Endothelial cell of umbilical vein (primary cell): ENCODE results near the gene AIF1. TPM values are rescaled to one million over a fixed set of nuclear protein-coding genes. Genes with fewer than 3 reads are reported as not detected.

Experiments
- BruUV-seq: library from RNA; stranded (reverse); fragments of 400-500 nt; replicated peaks from 2 replicates; lab custom pipeline; 2021; lab: Mats Ljungman, UMichigan
- CTCF ChIA-PET: fragments of 300-600, 350-600 bp; sonication (Branson Sonifier 250); formaldehyde crosslinking; loops from one replicate; lab custom pipeline; 2021; ENCODE audit warnings: antibody characterized with exemption, inconsistent platforms; lab: Charles Lee
- POLR2A ChIA-PET: fragments of 300-600, 350-600 bp; sonication (Branson Sonifier 250); formaldehyde crosslinking; loops from one replicate; lab custom pipeline; 2021; ENCODE audit warnings: antibody characterized with exemption, inconsistent platforms; lab: Charles Lee
- DNase-seq: peaks from one replicate; pipeline ENCODE4 v3.0.0-alpha.2; 2011; ENCODE audit warnings: low read depth, low spot score
- FAIRE-seq: peaks from 2 replicates; lab custom pipeline; 2011; peaks lifted over from hg19 to GRCh38; lab: Jason Lieb, UNC
- H2AFZ ChIP-seq: 2 replicates; pipeline ENCODE4 v1.6.0; 2012; ENCODE audit warnings: low read depth, low read length, control low read depth, inconsistent platforms
- H3K27ac ChIP-seq: 2 replicates; pipeline ENCODE4 v1.5.1; 2011; ENCODE audit warnings: low read depth, mild to moderate bottlenecking, control low read depth, low read length, moderate library complexity; ENCODE audit not compliant: insufficient read depth
- H3K27me3 ChIP-seq, 2 experiments: 2 replicates each; pipeline versions ENCODE4 v1.6.0 to v1.6.1; 2011; ENCODE audit warnings: low read length in 2 of 2, mixed read lengths in 1 of 2; ENCODE audit not compliant: control insufficient read depth in 2 of 2, insufficient read depth in 2 of 2
- H3K36me3 ChIP-seq, 2 experiments: 2 replicates in 1 of 2; 3 replicates in 1 of 2; pipeline ENCODE4 v1.5.1; 2011; ENCODE audit warnings: low read length in 2 of 2, mild to moderate bottlenecking in 1 of 2, moderate library complexity in 1 of 2; ENCODE audit not compliant: control insufficient read depth in 2 of 2, insufficient read depth in 2 of 2; ENCODE audit errors: extremely low read depth in 1 of 2
- H3K4me1 ChIP-seq: 3 replicates; pipeline ENCODE4 v1.5.1; 2011; ENCODE audit warnings: mild to moderate bottlenecking, low read length; ENCODE audit not compliant: control insufficient read depth, insufficient read depth; ENCODE audit errors: extremely low read depth
- H3K4me2 ChIP-seq: 2 replicates; pipeline ENCODE4 v1.6.1; 2011; ENCODE audit warnings: low read length, control low read depth, mixed read lengths; ENCODE audit not compliant: insufficient read depth
- H3K4me3 ChIP-seq, 3 experiments: fragments of 200-600 bp in 1 of 3; sonication (generic), shearing (Covaris generic) in 1 of 3; replicated peaks in 1 of 3; 2 replicates each; pipeline ENCODE4 v1.5.1; 2011 to 2016; ENCODE audit warnings: control low read depth in 3 of 3, low read length in 3 of 3, mild to moderate bottlenecking in 2 of 3, inconsistent platforms in 1 of 3, low read depth in 1 of 3, moderate library complexity in 1 of 3; ENCODE audit not compliant: insufficient read depth in 1 of 3
- H3K79me2 ChIP-seq: 2 replicates; pipeline ENCODE4 v1.6.0; 2012; ENCODE audit warnings: low read length, inconsistent platforms; ENCODE audit not compliant: control insufficient read depth, insufficient read depth
- H3K9ac ChIP-seq: replicated peaks from 2 replicates; pipeline ENCODE3; 2011; ENCODE audit warnings: low read length, control low read depth; ENCODE audit not compliant: insufficient read depth; ENCODE audit errors: extremely low read depth
- H3K9me1 ChIP-seq: replicated peaks from 3 replicates; pipeline ENCODE4 v1.6.0; 2011; ENCODE audit warnings: mild to moderate bottlenecking, low read length; ENCODE audit not compliant: control insufficient read depth, insufficient read depth; ENCODE audit errors: extremely low read depth
- H3K9me3 ChIP-seq: replicated peaks from 2 replicates; pipeline ENCODE4 v1.5.1; 2012; ENCODE audit warnings: low read length, inconsistent platforms; ENCODE audit not compliant: control insufficient read depth, insufficient read depth
- H4K20me1 ChIP-seq: replicated peaks from 2 replicates; pipeline ENCODE3; 2011; ENCODE audit warnings: mild to moderate bottlenecking, low read length; ENCODE audit not compliant: control insufficient read depth, insufficient read depth; ENCODE audit errors: extremely low read depth
- EZH2 ChIP-seq: IDR thresholded peaks from 2 replicates; pipeline ENCODE4 v1.6.1; 2012; ENCODE audit warnings: borderline replicate concordance, low read depth, mild to moderate bottlenecking, moderate library complexity, low read length, inconsistent platforms; ENCODE audit not compliant: severe bottlenecking
- GATA2 ChIP-seq: IDR thresholded peaks from 2 replicates; pipeline ENCODE4 v1.7.0; 2011; ENCODE audit warnings: low read depth, mild to moderate bottlenecking, moderate library complexity, mixed read lengths, low read length; ENCODE audit not compliant: insufficient read length, insufficient read depth
- JUN ChIP-seq: IDR thresholded peaks from 2 replicates; pipeline ENCODE4 v1.6.1; 2011; ENCODE audit warnings: borderline replicate concordance, low read depth; ENCODE audit not compliant: insufficient read length, insufficient read depth
- MAX ChIP-seq: IDR thresholded peaks from 2 replicates; pipeline ENCODE4 v1.6.1; 2011; ENCODE audit not compliant: insufficient read depth, insufficient read length
- MYC ChIP-seq: IDR thresholded peaks from one replicate; pipeline ENCODE4 v1.6.1; 2011; ENCODE audit warnings: mild to moderate bottlenecking, low read depth, low read length
- POLR2A ChIP-seq: IDR thresholded peaks from 2 replicates; pipeline ENCODE4 v1.6.1; 2012; ENCODE audit warnings: low read depth, mild to moderate bottlenecking, control low read depth, low read length
- POLR2AphosphoS5 ChIP-seq: IDR thresholded peaks from 2 replicates; pipeline ENCODE4 v1.6.1; 2012; ENCODE audit warnings: low read depth, mild to moderate bottlenecking, control low read depth, low read length, moderate library complexity; ENCODE audit not compliant: insufficient read depth
- dilution Hi-C: fragments of 300-500 bp; cut with MboI; formaldehyde crosslinking; loops from one replicate; pipeline ENCODE4 v1.15.0; 2019; ENCODE audit warnings: low sequenced_read_pairs; ENCODE audit not compliant: extremely low pct_ligation_motif_present
- intact Hi-C: fragments of 100-400 bp; cut with micrococcal nuclease; formaldehyde crosslinking; loops from one replicate; pipeline ENCODE4 v1.10.0; 2022
- polyA plus RNA-seq, 4 experiments: library from polyadenylated mRNA; depleted of rRNA in 3 of 4; stranded (reverse) in 3 of 4; unstranded in 1 of 4; fragments of >200 nt; gene quantifications; 2 replicates each; pipeline versions ENCODE4 v1.2.1 to v1.2.3, GENCODE V29; 2011 to 2012; ENCODE audit warnings: missing spikeins in 1 of 4
- total RNA-seq: library from RNA; stranded (reverse); gene quantifications from 2 replicates; pipeline ENCODE4 v1.2.3, GENCODE V29; 2021
- TF ChIP-seq, protein P1 (sequence below), 2 donors: IDR thresholded peaks; 1 replicate in 1 of 2; 2 replicates in 1 of 2; pipeline ENCODE4 v1.5.1; 2011; ENCODE audit warnings: low read length in 2 of 2, mild to moderate bottlenecking in 2 of 2, moderate library complexity in 2 of 2, control low read depth in 1 of 2, inconsistent platforms in 1 of 2, low read depth in 1 of 2; ENCODE audit not compliant: insufficient read depth in 1 of 2; ENCODE audit errors: extremely low read depth in 1 of 2

AIF1 gene
- total and polyA plus RNA-seq, 2 donors (not counting 3 experiments of a cell fraction or from before 2014, with no cell fraction given): not detected

DNA sequence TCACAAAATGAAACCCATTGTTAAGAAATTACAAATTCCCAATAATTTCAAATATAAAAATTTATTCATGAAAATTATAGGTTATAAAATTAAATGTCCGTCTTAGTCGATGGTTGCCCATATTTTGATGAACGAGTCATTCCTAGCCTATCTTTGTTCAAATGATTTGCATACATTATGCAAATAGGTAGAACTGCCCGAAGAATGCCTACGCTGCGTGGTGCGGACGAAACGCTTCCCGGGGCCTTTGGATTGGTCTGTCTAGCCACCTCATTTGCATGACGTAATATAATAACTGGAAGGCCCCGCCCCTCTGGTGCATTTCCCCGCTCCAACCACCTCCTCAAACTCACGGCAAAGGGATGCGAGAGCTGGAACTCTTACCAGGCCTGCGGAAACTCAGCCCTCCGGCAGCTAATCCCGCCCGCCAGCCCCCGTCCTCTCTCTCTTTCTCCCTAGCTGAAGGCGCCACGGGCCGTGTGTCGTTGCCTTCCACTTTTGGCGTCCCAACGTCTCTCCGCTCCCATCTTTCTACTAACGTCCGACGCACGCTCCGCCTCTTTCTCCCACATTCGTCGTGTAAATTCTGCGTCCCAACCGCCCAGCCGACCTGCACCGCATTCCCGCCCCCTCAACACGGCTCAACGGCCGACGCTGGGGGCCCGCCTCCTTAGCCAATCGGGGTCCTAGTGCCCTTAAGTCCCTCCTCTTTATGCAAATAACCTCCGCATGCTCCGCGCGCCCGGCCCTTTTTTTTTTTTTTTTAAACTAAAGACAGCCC is 5.0 kb downstream of the AIF1 start:
- H4K20me1 ChIP-seq: no peaks in the 10 kb centered on the region
- FAIRE-seq (peak; percentile 99), DNase-seq (peak; percentile 100)
- ChIA-PET POLR2A (interaction anchor here (1.2 to 1.6 kb wide), 2 partner anchors 39 to 41 kb away, joined by 3 read pairs; partner anchors contain the start of gene C6orf47), CTCF (interaction anchor here (0.7 to 3.9 kb wide), 4 partner anchors 21 to 244 kb away, joined by 3 to 18 read pairs (median 4); partner anchors contain the start of gene BAG6)
- peak overlapping the region; percentile 87 for H3K4me2 ChIP-seq
- peaks cover 13% of the 10 kb centered on the region for H3K4me1 ChIP-seq
- intact Hi-C loops (loop anchor here (1.0 to 5.0 kb wide), 9 partner anchors 32 to 243 kb away; partner anchors contain the start of genes ABHD16A, BAG6, DDX39B and HSPA1B), dilution Hi-C loops (no loop called here)
- H2AFZ ChIP-seq: peak overlapping the region; percentile 65
- TF ChIP-seq POLR2A (peak; percentile 73), GATA2 (no peak), MYC (no peak), MAX (peak; percentile 51), EZH2 (no peak), JUN (peak; percentile 85), POLR2AphosphoS5 (peak; percentile 56)
- TF ChIP-seq, protein P1, sequence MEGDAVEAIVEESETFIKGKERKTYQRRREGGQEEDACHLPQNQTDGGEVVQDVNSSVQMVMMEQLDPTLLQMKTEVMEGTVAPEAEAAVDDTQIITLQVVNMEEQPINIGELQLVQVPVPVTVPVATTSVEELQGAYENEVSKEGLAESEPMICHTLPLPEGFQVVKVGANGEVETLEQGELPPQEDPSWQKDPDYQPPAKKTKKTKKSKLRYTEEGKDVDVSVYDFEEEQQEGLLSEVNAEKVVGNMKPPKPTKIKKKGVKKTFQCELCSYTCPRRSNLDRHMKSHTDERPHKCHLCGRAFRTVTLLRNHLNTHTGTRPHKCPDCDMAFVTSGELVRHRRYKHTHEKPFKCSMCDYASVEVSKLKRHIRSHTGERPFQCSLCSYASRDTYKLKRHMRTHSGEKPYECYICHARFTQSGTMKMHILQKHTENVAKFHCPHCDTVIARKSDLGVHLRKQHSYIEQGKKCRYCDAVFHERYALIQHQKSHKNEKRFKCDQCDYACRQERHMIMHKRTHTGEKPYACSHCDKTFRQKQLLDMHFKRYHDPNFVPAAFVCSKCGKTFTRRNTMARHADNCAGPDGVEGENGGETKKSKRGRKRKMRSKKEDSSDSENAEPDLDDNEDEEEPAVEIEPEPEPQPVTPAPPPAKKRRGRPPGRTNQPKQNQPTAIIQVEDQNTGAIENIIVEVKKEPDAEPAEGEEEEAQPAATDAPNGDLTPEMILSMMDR (IDR thresholded peaks at IDR 0.05; ENCODE audit: extremely low read depth in 1 of 2, insufficient read depth in 1 of 2, low read depth in 1 of 2, low read length in 2 of 2): no peak
- H3K9ac ChIP-seq: peak overlapping the region; percentile 93
- H3K4me3 ChIP-seq: peak overlapping the region in 2 of 3 experiments; percentile 57 to 80
- BruUV-seq: TSS peak; percentile 89
- H3K9me1 ChIP-seq: no peaks in the 10 kb centered on the region
- H3K27ac ChIP-seq: peak overlapping the region; percentile 95
- no peaks in the 10 kb centered on the region for H3K27me3 ChIP-seq
- H3K79me2 ChIP-seq: peaks cover 41% of the 10 kb centered on the region
- no peaks in the 10 kb centered on the region for H3K9me3 ChIP-seq
- H3K36me3 ChIP-seq: peaks cover 12 to 14% of the 10 kb centered on the region in 2 experiments
